T47D (cell line): ENCODE measurements around the gene GHR.

Experiments
- DNase-seq, 2 experiments: peaks; one replicate each; pipeline versions ENCODE4 v3.0.0 to v3.0.0-alpha.2; 2011 to 2012; ENCODE audit warnings: low read depth in 1 of 2, low spot score in 1 of 2
- JUND ChIP-seq: IDR thresholded peaks from 2 replicates; pipeline ENCODE4 v1.6.1; 2012; ENCODE audit warnings: low read depth
- in situ Hi-C: cut with HindIII; loops from 2 replicates; pipeline ENCODE4 v1.10.0; 2016; ENCODE audit warnings: low sequenced_read_pairs, low pct_unique_long_range_greater_than_20kb

The GHR gene

GRCh38 chr5:42542106-42542505 is 118.9 kb downstream of the GHR start:
- in situ Hi-C loops, result no loop called here
- no peak for DNase-seq
- TF ChIP-seq JUND, result no peak

GRCh38 chr5:42543774-42544173 is 120.5 kb downstream of the GHR start:
- in situ Hi-C loops, result no loop called here
- DNase-seq, result no peak
- no peak for TF ChIP-seq JUND

GRCh38 chr5:42545038-42545437 is 121.8 kb downstream of the GHR start:
- DNase-seq, result no peak
- TF ChIP-seq JUND, result no peak
- in situ Hi-C loops, result no loop called here

GRCh38 chr5:42547141-42547540 is 123.9 kb downstream of the GHR start:
- in situ Hi-C loops, result no loop called here
- no peak for TF ChIP-seq JUND
- no peak for DNase-seq

- in situ Hi-C loops, result no loop called here
- no peak for TF ChIP-seq JUND
- DNase-seq, result no peak
Measured at GRCh38 chr5:42547894-42548293, 124.7 kb downstream of the GHR start.

GRCh38 chr5:42552597-42552996 is 129.4 kb downstream of the GHR start:
- TF ChIP-seq JUND, result no peak
- in situ Hi-C loops, result no loop called here
- DNase-seq, result no peak

- TF ChIP-seq JUND, result no peak
- in situ Hi-C loops, result no loop called here
- peak in 1 of 2 experiments; percentile 13 for DNase-seq
Measured at GRCh38 chr5:42553461-42553860, 130.2 kb downstream of the GHR start.

GRCh38 chr5:42555010-42555409 is 131.8 kb downstream of the GHR start:
- no peak for TF ChIP-seq JUND
- DNase-seq, result no peak
- in situ Hi-C loops, result no loop called here

GRCh38 chr5:42555797-42556196 is 132.6 kb downstream of the GHR start:
- DNase-seq, result no peak
- in situ Hi-C loops, result no loop called here
- TF ChIP-seq JUND, result no peak

GRCh38 chr5:42557689-42558088 is 134.4 kb downstream of the GHR start:
- in situ Hi-C loops, result no loop called here

GRCh38 chr5:42561656-42562055 is 138.4 kb downstream of the GHR start:
- no peak for DNase-seq
- TF ChIP-seq JUND, result no peak
- in situ Hi-C loops, result no loop called here

More at GRCh38 chr5:42557689-42558088, 134.4 kb downstream of the GHR start:
- TF ChIP-seq JUND, result no peak
- no peak for DNase-seq

- no peak for TF ChIP-seq JUND
Measured at GRCh38 chr5:42564689-42565356, 141.6 kb downstream of the GHR start.

GRCh38 chr5:42566652-42567295 is 143.5 kb downstream of the GHR start:
- no peak for TF ChIP-seq JUND
- in situ Hi-C loops, result no loop called here
- DNase-seq, result no peak

More at GRCh38 chr5:42564689-42565356, 141.6 kb downstream of the GHR start:
- in situ Hi-C loops, result no loop called here
- DNase-seq, result no peak

- in situ Hi-C loops, result no loop called here
- TF ChIP-seq JUND, result no peak
Measured at GRCh38 chr5:42569325-42569724, 146.1 kb downstream of the GHR start.

More at GRCh38 chr5:42569325-42569724, 146.1 kb downstream of the GHR start:
- DNase-seq, result no peak
